Activated T-helper 1 cell treated with anti-CD3 and anti-CD28 coated beads, Interleukin-2, amount 50 U/mL, for 16 hours (primary cell): ENCODE results near the gene MAP3K6.
A peak's percentile ranks its signal among the peaks of the same experiment; 100 is the strongest.

ENCODE experiments used
- DNase-seq, 2 donors: peaks; one replicate each; pipeline ENCODE4 v3.0.0-alpha.2; 2020; ENCODE audit warnings: low read depth in 1 of 2, low spot score in 1 of 2

The MAP3K6 gene

GRCh38 chr1:27379564-27380122, 12.9 kb upstream of the MAP3K6 start:
- DNase-seq: no peak

DNA sequence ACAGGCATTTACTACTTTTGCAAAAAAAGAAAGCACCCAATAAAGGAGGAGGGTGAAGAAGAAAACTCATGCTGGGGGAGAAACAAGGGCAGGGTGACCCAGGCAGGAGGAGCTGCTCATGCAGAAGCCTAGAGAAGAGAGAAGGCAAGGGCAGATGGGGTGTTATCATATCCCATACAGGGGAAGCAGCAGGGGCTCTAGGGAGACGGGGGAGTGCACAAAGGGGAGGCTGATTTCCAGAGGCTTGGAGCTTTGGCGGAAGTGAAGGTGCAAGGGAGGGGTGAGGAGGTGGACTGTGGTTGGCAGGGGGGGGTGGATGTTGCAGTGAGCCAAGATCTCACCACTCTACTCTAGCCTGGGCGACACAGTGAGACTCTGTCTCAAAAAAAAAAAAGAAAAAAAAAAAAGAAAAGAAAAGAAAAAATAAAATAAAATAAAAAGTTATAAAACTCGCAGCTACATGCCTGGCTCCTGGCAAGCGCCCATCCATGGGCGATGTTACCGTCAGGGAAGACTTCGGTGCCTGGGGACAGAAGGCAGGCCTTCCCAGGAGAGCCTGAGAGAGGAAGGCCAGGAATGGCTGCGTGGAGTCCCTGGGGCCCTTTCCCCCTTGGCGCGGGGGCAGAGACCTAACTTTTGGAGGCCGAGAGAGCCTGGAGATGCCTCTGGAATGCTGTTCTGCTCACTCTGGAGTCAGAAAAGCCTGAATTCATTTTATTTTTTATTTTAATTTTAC, 11.2 kb upstream of the MAP3K6 start:
- DNase-seq: no peak

- no peak for DNase-seq
Observed at GRCh38 chr1:27374362-27375086, 7.8 kb upstream of the MAP3K6 start, which contains the start of gene FCN3. FCN3 (minus strand) TSS chr1:27374824; CDS start chr1:27374818, 6 bp downstream.

DNA sequence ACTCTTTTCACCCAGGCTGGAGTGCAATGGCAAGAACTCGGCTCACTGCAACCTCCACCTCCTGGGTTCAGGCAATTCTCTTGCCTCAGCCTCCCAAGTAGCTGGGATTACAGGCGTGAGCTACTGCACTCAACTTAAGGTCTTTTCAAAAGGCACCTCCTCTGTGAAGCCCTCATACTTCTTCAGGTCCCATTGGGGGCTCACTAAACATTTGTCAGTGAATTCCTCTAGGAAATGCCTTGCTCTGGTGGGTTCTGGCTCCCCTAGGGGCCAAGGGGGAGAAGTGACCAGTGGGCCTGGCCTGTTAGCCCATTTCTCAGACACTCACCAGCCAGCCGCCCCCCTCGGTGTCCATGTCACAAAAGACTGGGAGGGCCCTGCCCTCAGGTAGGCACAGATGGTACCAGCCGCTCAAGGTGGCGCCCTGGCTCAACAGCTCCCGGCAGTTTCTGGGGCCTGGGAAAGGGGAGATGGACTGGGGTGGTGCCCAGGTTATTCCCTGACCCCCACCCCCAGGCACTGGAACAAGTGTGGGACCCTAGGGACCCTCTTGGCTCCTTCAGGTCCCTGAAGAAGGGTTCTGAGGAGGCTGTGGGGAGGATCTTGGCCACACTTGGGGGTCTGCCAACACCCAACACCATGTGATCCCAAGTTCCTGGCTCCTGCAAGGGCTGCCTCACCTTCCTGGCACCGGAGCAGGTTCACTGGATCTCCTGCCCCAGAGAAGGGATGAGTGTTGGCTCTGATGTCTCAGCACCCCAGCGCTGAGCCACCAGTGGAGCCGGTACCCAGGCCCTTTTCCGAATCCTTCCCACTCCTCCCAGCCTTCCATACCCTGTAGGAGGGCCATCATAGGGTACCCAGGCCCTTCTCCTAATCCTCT, 6.3 kb upstream of the MAP3K6 start:
- no peak for DNase-seq

DNA sequence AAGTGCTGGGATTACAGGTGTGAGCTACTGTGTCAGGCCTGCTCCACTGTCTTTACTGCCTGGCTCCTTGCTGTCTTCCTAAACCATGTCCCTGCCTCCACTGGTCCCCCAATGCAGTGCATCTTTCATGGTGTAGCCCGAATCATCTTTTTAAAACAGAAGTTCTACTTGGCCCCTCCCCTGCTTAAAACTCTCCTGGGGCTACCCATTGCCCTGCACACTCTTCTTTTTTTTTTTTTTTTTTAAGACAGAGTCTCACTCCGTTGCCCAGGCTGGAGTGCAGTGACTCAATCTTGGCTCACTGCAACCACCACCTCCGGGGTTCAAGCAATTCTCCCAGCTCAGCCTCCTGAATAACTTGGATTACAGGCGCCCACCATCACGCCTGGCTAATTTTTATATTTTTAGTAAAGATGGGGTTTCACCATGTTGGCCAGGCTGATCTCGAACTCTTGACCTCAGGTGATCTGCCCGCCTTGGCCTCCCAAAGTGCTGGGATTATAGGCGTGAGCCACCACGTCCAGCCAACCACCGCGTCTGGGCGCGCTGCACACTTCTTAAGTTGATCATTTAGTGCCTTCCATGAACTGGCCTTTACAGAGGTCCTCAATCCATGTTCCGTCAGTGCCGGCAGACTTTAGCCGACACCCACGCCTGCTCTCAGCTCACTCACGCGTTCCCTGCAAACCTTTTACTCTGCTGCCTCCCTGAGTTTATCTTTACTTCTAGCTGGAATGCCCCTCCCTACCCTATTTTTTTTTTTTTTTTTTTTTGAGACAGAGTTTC, 5.5 kb upstream of the MAP3K6 start:
- DNase-seq: no peak

DNA sequence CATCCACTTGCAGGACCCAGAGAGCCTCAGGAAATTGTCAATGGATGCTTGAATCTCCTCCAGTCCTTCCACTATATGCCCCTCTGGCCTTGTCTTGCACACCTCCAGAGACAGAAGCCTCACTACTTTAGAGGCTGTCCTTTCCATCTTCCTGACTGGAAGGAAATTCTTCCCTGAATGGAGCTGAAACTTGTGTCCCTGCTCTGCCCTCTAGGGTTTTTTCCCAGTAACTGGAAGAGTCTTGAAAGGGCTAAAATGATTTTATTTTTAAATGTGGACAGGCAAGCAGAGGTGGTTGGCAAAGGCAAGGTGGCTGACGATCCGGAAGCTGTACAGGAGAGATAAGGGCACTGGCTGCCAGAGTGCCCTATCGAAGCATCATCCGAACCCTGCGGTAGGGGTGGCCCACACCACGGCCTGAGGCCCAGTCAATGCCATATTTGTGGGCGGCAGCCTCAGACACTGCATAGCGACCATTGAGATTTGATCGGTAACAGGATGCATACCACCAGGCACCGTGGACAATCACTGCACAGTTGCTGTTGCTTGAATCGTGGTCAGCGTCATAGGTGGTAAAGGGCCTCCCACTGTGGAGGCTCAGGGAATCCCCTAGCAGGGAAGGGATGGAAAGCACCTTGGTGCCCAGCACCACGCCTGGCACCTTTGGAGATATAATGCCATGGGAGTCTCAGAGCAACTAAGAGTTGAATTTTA, 2.3 kb upstream of the MAP3K6 start:
- no peak for DNase-seq

- DNase-seq: no peak
Observed at GRCh38 chr1:27367160-27367650, 444 bp upstream of the MAP3K6 start.

- DNase-seq: peak; percentile 44 to 48
Observed at GRCh38 chr1:27366113-27366410, 699 bp downstream of the MAP3K6 start.

DNA sequence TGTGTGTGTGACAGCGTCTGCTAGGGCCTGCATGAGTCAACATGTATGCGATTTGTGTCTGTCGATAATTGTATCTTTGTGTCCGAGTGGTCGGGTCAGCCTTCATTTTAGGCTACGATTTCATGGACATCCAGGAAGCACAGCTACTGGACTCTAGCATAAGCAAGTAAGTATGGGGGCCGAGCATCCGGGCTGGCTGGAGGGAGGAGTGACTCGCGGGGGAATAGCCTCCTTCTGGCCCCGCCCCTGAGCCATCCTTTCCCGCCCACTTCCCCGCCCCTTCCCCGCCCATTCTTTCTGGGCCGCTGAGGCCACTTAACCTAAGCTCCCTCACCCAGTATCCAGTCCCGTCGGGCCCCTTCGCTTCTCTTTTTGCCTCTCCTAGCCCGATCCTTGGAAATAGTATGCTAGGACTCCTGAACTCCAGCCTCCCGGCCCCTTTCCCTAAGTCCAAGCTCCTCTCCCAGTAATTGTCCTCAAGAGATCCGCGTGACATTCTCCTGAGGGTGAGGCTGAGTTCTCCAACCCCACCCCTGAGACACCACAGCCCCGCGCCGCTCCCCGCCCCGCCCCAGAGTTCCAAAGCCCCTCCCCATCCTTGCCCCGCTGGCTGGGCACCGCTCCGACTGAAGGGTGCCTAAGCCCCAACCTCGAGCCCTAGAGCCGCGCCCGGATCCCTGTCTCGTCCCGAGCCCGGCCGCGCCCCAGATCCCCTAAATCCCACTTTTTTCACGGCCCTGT, 1.2 kb downstream of the MAP3K6 start:
- peak; percentile 62 to 71 for DNase-seq

DNA sequence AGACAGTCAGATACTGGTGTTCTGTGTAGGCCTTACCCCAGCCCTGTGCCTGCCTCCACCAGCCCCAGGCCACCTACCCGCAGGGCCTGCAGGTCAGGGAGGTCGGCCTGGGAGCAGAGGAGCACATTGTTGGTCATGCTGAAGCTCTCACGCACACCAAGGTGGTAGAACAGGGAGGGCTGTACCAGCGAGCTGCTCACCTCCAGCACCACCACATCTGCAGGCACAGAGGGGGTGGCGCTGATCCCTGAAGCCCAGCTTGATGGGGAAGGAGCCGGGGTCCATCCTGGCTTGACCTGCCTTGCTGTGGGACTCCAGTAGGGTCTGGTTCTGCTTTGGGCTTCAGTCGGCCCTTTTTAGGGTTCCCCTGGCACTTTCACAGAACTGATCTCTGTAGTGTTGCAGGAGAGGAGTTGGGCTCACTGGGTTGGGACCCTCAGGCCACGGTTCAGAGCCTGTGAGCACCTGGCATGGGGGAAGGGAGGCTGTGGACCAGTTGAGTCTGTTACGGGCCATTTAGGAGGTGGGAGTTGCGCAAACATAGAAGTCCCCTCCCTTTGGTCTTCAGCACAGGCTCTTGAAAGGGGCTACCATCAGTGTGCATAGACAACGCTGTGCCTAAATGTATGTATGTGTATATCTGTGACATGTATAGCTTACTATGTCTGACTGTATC, 1.9 kb downstream of the MAP3K6 start:
- no peak for DNase-seq

GRCh38 chr1:27363766-27364695, 2.7 kb downstream of the MAP3K6 start:
- no peak for DNase-seq

GRCh38 chr1:27361553-27361952, 5.2 kb downstream of the MAP3K6 start:
- DNase-seq: no peak

DNA sequence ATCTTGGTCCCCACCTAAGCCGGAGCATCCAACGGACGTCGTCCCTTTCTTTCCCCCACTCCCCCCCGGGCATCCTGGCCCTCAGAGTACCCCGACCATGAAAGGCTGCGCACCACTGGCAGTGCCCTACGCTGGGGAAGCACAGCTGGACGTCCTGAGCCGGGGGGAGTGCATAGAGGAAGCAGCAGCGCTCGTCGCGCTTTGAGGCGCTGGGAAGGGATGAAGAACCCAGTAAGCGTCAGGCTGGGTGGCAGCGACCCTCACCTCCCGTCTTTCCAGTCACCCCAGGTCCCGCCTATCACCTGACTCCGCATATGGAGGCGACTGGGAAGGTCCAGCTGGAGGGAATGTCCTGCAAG, 5.7 kb downstream of the MAP3K6 start:
- DNase-seq: no peak

DNA sequence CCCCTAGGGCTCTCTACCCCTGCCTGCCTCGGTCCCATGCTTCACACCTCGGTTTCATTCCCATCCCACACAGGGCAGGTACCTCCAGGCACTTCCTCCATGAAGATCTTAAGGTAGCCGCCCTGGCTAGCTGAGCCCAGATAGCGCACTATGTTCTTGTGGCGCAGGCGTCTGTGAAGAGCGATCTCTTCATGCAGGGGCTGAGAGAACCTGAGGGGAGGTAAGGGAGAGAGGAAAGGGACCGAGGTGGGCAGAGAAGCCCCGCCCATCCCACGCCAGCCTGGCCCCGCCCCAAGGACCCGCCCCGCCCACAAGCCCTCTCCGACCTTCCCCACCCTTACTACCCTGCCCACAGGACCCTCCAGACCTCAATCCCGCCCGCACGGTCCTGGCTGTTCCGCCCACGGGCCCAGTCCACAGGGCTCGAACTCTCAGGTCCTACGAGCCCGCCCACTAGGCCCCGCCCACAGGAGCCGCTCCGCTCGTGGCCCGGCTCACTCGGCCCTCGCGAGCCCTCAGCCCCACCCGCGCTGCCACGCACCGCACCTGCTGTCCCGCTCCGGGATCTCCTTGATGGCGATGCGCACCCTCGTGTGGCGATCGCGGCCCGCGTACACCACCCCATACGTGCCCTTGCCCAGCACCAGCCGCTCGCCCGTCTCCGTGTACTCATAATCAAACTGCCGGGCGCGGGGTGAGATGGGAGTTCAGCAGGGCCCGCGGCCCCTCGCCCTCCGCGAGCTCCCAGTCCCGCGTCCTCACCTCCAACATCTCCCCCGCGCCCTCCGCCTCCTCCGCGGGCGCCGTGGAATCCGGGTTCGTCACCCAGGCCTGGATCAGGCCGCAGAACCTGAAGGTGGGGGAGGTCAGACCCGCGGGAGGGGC, 6.4 kb downstream of the MAP3K6 start:
- peak; percentile 13 to 26 for DNase-seq

- no peak for DNase-seq
Observed at GRCh38 chr1:27359822-27360158, 7.0 kb downstream of the MAP3K6 start.

- DNase-seq: no peak
Observed at GRCh38 chr1:27358928-27359313, 7.8 kb downstream of the MAP3K6 start.
